Measurements from ENCODE around the gene NR3C2. TPM values are rescaled to one million over a fixed set of nuclear protein-coding genes. Genes with fewer than 3 reads are reported as not detected.

NR3C2 gene
- total and polyA plus RNA-seq, 3 experiments from 2014 or later = 5.7 to 7.3 (median 6.3) TPM

GRCh38 chr4:148258535-148258934 is 183.7 kb downstream of the NR3C2 start:
- Mint-ChIP-seq H3K27me3 (no peaks in the 10 kb centered on the region), H3K27ac (no peak overlapping the region), H3K4me3 (peak overlapping the region in 1 of 7 donors; percentile 42), H3K4me1 (peaks cover 33 to 64% (median 35%) of the 10 kb centered on the region in 3 donors), H3K36me3 (peaks cover 0 to 17% (median 6%) of the 10 kb centered on the region in 3 donors), H3K9me3 (peaks cover 0 to 4% (median 0%) of the 10 kb centered on the region in 5 donors)
- no peak overlapping the region for H3K4me3 ChIP-seq (ENCODE audit: low read length)
- H3K4me1 ChIP-seq (ENCODE audit: insufficient read depth, low read length) = no peaks in the 10 kb centered on the region
- H3K27ac ChIP-seq (ENCODE audit: low read depth, low read length) = no peak overlapping the region
- no peaks in the 10 kb centered on the region for H3K9me3 ChIP-seq (ENCODE audit: low read length)
- ChIA-PET POLR2A (no interaction called here), CTCF (no interaction called here)
- H3K36me3 ChIP-seq (ENCODE audit: insufficient read depth, low read length) = no peaks in the 10 kb centered on the region
- no peaks in the 10 kb centered on the region for H3K27me3 ChIP-seq (ENCODE audit: insufficient read depth, low read length, poor library complexity, severe bottlenecking)
- DNase-seq = no peak

DNA sequence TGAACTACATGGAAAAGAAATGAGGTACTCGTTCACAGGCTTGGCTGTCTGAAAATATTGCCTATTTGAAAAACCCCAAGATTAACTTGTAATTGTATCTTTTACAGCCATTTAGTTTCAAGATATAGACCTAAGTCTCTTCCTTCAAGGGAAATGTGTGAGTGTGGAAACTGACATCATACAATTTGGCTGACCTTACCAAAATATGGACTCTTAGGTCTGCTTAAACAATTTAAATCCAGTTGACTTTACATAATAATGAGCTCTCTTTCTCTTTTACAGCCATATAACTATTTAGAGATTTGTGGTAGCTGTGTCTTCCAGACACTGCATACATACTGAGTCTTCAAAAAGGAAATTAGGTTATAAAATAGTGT is 186.9 kb downstream of the NR3C2 start:
- H3K9me3 Mint-ChIP-seq = no peaks in the 10 kb centered on the region
- H3K4me3 Mint-ChIP-seq = no peak overlapping the region
- no peak overlapping the region for H3K4me3 ChIP-seq (ENCODE audit: low read length)
- H3K27ac Mint-ChIP-seq = peak overlapping the region in 1 of 8 donors; percentile 1
- peaks cover 4 to 15% (median 4%) of the 10 kb centered on the region in 3 donors for H3K36me3 Mint-ChIP-seq
- no peaks in the 10 kb centered on the region for H3K36me3 ChIP-seq (ENCODE audit: insufficient read depth, low read length)
- ChIA-PET POLR2A (no interaction called here), CTCF (no interaction called here)
- no peak overlapping the region for H3K27ac ChIP-seq (ENCODE audit: low read depth, low read length)
- peaks cover 37 to 64% (median 41%) of the 10 kb centered on the region in 3 donors for H3K4me1 Mint-ChIP-seq
- no peak for DNase-seq
- H3K27me3 ChIP-seq (ENCODE audit: insufficient read depth, low read length, poor library complexity, severe bottlenecking) = no peaks in the 10 kb centered on the region
- H3K4me1 ChIP-seq (ENCODE audit: insufficient read depth, low read length) = no peaks in the 10 kb centered on the region
- no peaks in the 10 kb centered on the region for H3K9me3 ChIP-seq (ENCODE audit: low read length)
- no peaks in the 10 kb centered on the region for H3K27me3 Mint-ChIP-seq

DNA sequence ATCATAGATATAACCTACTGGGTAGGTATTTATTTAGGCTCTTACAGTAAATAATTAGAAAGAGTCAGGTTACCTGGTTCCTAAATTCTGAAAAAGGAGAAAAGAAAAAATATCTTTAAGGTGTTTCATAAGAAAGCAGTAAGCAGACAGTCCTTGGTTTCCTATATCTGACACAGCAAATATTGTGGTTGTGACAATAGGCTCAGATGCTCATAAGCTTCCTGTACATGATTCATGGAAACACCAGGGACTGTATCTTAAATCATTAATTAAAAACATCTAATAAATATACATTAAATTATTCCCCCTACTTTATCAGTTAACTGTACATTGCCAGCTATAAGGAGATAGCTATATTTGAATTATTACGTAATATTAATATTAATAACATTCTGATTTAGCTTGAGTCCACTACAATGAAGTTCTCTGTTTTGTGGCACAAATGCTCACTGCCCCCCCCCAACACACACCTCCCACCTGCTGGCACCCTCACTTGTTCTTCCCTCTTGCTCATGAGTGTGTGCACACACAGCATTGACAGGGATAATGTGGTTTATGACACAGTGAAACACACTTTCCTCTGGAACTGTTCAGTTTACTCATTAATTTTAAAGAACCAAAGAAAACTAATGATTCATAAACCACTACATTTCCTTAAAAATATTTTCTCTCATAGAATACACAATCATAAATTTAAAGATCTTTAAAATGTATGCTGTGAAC is 187.4 kb downstream of the NR3C2 start:
- CTCF ChIA-PET = no interaction called here
- no peak overlapping the region for H3K27ac Mint-ChIP-seq
- H3K27ac ChIP-seq (ENCODE audit: low read depth, low read length) = no peak overlapping the region
- H3K36me3 Mint-ChIP-seq = peaks cover 4 to 14% (median 4%) of the 10 kb centered on the region in 3 donors
- POLR2A ChIA-PET = no interaction called here
- no peaks in the 10 kb centered on the region for H3K9me3 ChIP-seq (ENCODE audit: low read length)
- no peak overlapping the region for H3K4me3 Mint-ChIP-seq
- no peak overlapping the region for H3K4me3 ChIP-seq (ENCODE audit: low read length)
- DNase-seq = no peak
- H3K27me3 ChIP-seq (ENCODE audit: insufficient read depth, low read length, poor library complexity, severe bottlenecking) = no peaks in the 10 kb centered on the region
- H3K4me1 ChIP-seq (ENCODE audit: insufficient read depth, low read length) = no peaks in the 10 kb centered on the region
- H3K4me1 Mint-ChIP-seq = peaks cover 37 to 66% (median 44%) of the 10 kb centered on the region in 3 donors
- no peaks in the 10 kb centered on the region for H3K9me3 Mint-ChIP-seq
- no peaks in the 10 kb centered on the region for H3K36me3 ChIP-seq (ENCODE audit: insufficient read depth, low read length)
- no peaks in the 10 kb centered on the region for H3K27me3 Mint-ChIP-seq

DNA sequence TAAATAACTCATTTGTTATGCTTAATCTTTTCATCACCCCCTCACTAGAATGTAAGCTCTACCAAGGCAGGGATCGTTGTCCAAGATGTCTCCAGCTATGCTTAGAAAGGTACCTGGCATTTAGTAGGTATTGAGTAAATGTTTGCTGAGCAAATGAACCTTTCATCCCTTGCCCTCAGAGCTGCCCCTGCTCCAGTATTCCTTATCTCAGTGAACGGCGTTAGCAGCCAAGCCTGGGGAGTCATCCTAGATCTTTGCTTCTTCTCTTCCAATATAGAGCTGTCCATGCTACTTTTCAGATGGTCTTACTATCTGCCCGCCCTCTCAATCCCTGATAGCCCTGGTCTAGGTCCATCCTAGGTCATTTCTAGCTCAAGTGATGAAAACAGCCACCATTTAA is 188.4 kb downstream of the NR3C2 start:
- Mint-ChIP-seq H3K27me3 (no peaks in the 10 kb centered on the region), H3K4me1 (peaks cover 38 to 64% (median 44%) of the 10 kb centered on the region in 3 donors), H3K9me3 (no peaks in the 10 kb centered on the region), H3K27ac (no peak overlapping the region), H3K36me3 (peaks cover 4 to 8% (median 4%) of the 10 kb centered on the region in 3 donors), H3K4me3 (no peak overlapping the region)
- Histone ChIP-seq H3K36me3 (ENCODE audit: insufficient read depth, low read length) (no peaks in the 10 kb centered on the region), H3K4me3 (ENCODE audit: low read length) (no peak overlapping the region), H3K27me3 (ENCODE audit: insufficient read depth, low read length, poor library complexity, severe bottlenecking) (no peaks in the 10 kb centered on the region), H3K9me3 (ENCODE audit: low read length) (no peaks in the 10 kb centered on the region), H3K4me1 (ENCODE audit: insufficient read depth, low read length) (no peaks in the 10 kb centered on the region), H3K27ac (ENCODE audit: low read depth, low read length) (no peak overlapping the region)
- DNase-seq = no peak
- ChIA-PET CTCF (no interaction called here), POLR2A (no interaction called here)

DNA sequence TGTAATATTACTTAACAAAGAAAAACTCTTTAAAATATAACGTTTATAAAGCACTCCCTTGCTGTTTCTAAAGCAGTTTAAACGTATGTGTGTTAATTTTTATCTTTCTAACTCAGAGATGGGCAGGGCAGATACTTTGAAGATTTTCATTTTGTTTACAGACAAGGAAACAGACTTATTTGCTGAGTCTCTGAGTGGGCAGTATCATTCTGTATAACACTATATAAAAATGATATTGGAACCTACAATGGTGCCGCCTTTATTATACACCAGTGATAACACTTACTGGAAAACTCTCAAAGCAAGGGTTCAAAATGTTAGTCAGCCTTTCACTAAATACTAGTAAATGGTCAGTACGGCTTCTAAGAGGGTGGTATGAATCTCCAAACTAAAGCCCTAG is 193.4 kb downstream of the NR3C2 start:
- CTCF ChIA-PET = no interaction called here
- H3K4me1 Mint-ChIP-seq = peaks cover 24 to 43% (median 36%) of the 10 kb centered on the region in 3 donors
- no peak overlapping the region for H3K27ac Mint-ChIP-seq
- H3K36me3 ChIP-seq (ENCODE audit: insufficient read depth, low read length) = no peaks in the 10 kb centered on the region
- H3K27me3 ChIP-seq (ENCODE audit: insufficient read depth, low read length, poor library complexity, severe bottlenecking) = no peaks in the 10 kb centered on the region
- POLR2A ChIA-PET = no interaction called here
- peaks cover 0 to 6% (median 4%) of the 10 kb centered on the region in 3 donors for H3K36me3 Mint-ChIP-seq
- H3K4me3 Mint-ChIP-seq = no peak overlapping the region
- no peak for DNase-seq
- H3K4me1 ChIP-seq (ENCODE audit: insufficient read depth, low read length) = no peaks in the 10 kb centered on the region
- H3K4me3 ChIP-seq (ENCODE audit: low read length) = no peak overlapping the region
- H3K27me3 Mint-ChIP-seq = no peaks in the 10 kb centered on the region
- H3K27ac ChIP-seq (ENCODE audit: low read depth, low read length) = no peak overlapping the region
- H3K9me3 Mint-ChIP-seq = no peaks in the 10 kb centered on the region
- H3K9me3 ChIP-seq (ENCODE audit: low read length) = no peaks in the 10 kb centered on the region

DNA sequence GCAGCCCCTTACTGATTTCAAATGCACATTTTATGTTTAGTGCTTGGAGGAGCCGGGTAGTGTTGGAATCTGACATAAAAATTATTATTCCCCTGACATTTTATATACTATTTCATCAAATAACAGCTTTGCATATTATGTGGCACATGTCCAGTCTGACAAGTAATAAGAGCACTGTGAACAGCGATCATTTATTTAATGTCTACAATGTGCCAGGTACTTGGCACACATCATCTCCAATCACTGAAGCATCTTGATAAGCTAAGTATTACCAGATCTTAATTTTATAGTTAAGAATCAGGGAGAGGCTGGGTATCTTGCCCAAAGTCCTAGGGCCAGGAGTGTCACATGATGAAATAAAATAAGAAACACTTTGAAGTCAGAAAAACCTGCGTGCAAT is 197.2 kb downstream of the NR3C2 start:
- H3K9me3 Mint-ChIP-seq = no peaks in the 10 kb centered on the region
- DNase-seq = no peak
- no peak overlapping the region for H3K27ac Mint-ChIP-seq
- no peaks in the 10 kb centered on the region for H3K27me3 Mint-ChIP-seq
- CTCF ChIA-PET = no interaction called here
- H3K36me3 ChIP-seq (ENCODE audit: insufficient read depth, low read length) = no peaks in the 10 kb centered on the region
- peaks cover 13 to 29% (median 14%) of the 10 kb centered on the region in 3 donors for H3K4me1 Mint-ChIP-seq
- POLR2A ChIA-PET = no interaction called here
- peaks cover 0 to 2% (median 1%) of the 10 kb centered on the region in 3 donors for H3K36me3 Mint-ChIP-seq
- no peak overlapping the region for H3K4me3 ChIP-seq (ENCODE audit: low read length)
- H3K27ac ChIP-seq (ENCODE audit: low read depth, low read length) = no peak overlapping the region
- no peaks in the 10 kb centered on the region for H3K9me3 ChIP-seq (ENCODE audit: low read length)
- H3K27me3 ChIP-seq (ENCODE audit: insufficient read depth, low read length, poor library complexity, severe bottlenecking) = no peaks in the 10 kb centered on the region
- no peak overlapping the region for H3K4me3 Mint-ChIP-seq
- H3K4me1 ChIP-seq (ENCODE audit: insufficient read depth, low read length) = no peaks in the 10 kb centered on the region

DNA sequence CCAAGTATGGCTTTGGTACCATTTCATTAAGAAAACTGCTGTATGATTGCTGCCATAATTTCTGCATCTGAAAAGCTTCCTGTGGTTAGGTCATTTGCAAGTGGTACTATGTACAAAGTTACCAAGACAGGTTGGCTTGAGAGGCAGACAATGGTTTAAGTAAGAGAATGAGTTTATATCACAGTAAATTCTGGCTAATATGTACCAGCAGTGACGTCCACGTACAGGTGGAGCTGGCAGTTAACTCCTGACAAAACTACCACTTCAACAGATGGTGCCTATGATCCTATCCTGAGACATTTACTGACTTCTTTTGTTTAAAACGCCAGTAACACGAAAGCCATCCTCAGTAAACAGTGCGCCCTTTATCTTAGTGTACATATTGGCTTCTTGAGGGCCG is 198.4 kb downstream of the NR3C2 start:
- Mint-ChIP-seq H3K4me3 (no peak overlapping the region), H3K27me3 (no peaks in the 10 kb centered on the region), H3K27ac (no peak overlapping the region), H3K4me1 (peaks cover 18 to 37% (median 19%) of the 10 kb centered on the region in 3 donors), H3K36me3 (peaks cover 0 to 4% (median 3%) of the 10 kb centered on the region in 3 donors), H3K9me3 (no peaks in the 10 kb centered on the region)
- no peak overlapping the region for H3K4me3 ChIP-seq (ENCODE audit: low read length)
- ChIA-PET CTCF (no interaction called here), POLR2A (interaction anchor here (1.0 kb wide), 1 partner anchor 199 kb away, joined by 3 read pairs; the partner anchor contains the start of gene NR3C2)
- DNase-seq = no peak
- no peaks in the 10 kb centered on the region for H3K4me1 ChIP-seq (ENCODE audit: insufficient read depth, low read length)
- no peaks in the 10 kb centered on the region for H3K9me3 ChIP-seq (ENCODE audit: low read length)
- no peaks in the 10 kb centered on the region for H3K27me3 ChIP-seq (ENCODE audit: insufficient read depth, low read length, poor library complexity, severe bottlenecking)
- H3K27ac ChIP-seq (ENCODE audit: low read depth, low read length) = no peak overlapping the region
- H3K36me3 ChIP-seq (ENCODE audit: insufficient read depth, low read length) = no peaks in the 10 kb centered on the region

DNA sequence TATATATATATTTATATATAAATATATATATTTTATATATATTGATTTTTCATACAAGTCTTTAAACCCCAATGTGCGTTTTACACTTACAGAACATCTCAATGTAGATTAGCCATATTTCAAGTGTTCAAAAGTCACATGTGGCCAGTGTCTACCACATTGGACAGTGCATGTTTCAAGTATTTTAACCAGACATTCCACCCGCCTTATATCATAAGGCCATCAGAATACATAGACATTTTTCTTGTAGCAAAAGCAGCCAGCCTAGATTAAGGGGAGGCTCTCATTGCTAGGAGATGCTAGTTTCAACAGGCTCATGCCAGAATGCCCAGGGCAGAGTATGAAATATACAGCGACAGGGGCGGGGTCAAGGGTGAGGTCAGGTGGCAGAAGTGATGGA is 202.0 kb downstream of the NR3C2 start:
- Mint-ChIP-seq H3K4me1 (peaks cover 19 to 39% (median 22%) of the 10 kb centered on the region in 3 donors), H3K27me3 (no peaks in the 10 kb centered on the region), H3K4me3 (no peak overlapping the region), H3K36me3 (peaks cover 0 to 4% (median 3%) of the 10 kb centered on the region in 3 donors), H3K9me3 (no peaks in the 10 kb centered on the region), H3K27ac (peak overlapping the region in 1 of 8 donors; percentile 23)
- H3K27me3 ChIP-seq (ENCODE audit: insufficient read depth, low read length, poor library complexity, severe bottlenecking) = no peaks in the 10 kb centered on the region
- ChIA-PET POLR2A (no interaction called here), CTCF (no interaction called here)
- H3K4me1 ChIP-seq (ENCODE audit: insufficient read depth, low read length) = no peaks in the 10 kb centered on the region
- no peak overlapping the region for H3K27ac ChIP-seq (ENCODE audit: low read depth, low read length)
- H3K9me3 ChIP-seq (ENCODE audit: low read length) = no peaks in the 10 kb centered on the region
- H3K4me3 ChIP-seq (ENCODE audit: low read length) = no peak overlapping the region
- no peak for DNase-seq
- H3K36me3 ChIP-seq (ENCODE audit: insufficient read depth, low read length) = no peaks in the 10 kb centered on the region

Measured in CD8-positive, alpha-beta memory T cell (primary cell).